Left forelimb (tissue), 1 donor: ENCODE measurements around the gene LRRFIP1.
"Not testable (repeated sequence)": the region's sequence is repeated elsewhere in the genome, so short reads cannot be mapped to it uniquely, and the experiment has no call there.

Experiments used
- DNase-seq: peaks from one replicate; pipeline ENCODE4 v3.0.0-alpha.2; 2018; ENCODE audit warnings: low spot score

The LRRFIP1 gene

DNA sequence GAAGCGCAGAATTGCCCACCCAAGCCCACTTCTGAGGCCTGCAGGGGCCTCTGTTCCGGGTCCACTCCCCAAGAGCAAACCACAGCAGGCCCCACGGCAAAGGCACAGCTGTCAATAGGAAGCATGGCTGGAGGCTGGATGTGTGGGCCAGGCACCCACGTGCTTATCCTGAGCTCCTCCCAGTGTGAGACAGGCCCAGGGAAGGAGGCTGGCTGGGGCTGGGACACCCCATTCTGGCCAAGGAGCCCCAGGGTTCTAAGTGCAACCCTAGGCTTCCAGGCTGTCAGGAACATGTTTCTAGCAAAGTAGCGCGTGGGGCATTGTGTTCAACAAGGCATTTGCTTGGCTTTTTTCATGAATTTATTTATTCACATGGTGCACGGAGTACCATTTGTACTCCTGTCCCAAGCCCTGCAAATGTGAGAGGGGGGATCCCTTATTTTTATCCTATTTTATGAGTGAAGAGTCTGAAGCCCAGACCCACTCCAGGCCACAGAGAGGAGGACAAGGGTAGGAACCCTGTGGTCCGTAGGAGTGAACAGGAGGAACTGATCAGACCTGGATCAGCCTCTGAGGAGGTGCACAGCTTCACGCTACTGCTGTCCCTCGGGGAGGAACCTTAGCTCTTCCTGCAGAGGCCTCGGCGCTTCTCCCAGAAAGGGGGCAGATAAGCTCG is 30.7 kb upstream of the LRRFIP1 start:
- no peak for DNase-seq

DNA sequence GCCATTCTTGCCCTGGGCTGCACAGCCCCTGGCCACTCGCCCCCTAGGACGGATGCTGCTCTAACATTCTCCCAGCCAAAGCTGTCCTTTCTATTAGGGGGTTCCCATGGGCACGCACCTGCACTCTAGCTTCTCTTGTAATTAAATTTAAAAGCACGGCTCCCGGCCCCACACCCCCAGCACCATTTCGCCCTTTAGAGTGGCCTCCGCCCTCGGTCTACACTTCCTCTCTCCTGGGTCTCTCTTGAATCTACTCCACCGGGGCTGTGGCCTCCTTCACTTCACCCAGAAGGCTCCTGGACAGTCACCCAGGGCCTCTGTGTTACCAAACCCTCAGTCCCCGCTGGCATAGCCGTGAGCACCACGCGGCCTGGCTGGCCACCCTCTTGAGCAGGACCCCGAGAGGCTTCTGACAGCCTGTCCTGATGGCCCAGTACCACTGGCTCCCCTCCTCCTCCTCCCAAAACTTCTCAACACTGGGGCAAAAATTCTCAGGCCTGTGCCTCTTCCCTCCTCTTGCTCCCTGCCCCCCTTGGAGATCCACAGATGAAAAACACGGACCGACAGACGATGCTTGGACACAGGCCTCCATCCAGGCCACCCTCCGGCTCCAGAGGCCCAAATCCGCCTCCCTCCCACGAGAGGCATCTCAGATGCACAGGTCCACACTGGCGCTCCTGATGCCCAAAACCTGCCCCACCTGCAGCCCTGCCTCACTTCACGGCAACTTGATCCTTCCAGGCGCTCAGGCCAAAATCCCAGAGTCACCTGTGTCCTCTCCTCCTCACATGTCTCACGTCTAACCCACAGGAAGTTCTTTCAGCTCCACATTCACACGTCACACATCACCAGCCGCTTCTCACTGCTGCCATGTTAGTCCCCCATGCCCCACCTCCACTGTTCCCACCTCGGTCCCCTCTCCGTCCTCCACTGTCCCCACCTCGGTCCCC is 29.9 kb upstream of the LRRFIP1 start:
- DNase-seq = no peak

- no peak for DNase-seq
Measured at GRCh38 chr2:237598468-237599208, 28.7 kb upstream of the LRRFIP1 start.

DNA sequence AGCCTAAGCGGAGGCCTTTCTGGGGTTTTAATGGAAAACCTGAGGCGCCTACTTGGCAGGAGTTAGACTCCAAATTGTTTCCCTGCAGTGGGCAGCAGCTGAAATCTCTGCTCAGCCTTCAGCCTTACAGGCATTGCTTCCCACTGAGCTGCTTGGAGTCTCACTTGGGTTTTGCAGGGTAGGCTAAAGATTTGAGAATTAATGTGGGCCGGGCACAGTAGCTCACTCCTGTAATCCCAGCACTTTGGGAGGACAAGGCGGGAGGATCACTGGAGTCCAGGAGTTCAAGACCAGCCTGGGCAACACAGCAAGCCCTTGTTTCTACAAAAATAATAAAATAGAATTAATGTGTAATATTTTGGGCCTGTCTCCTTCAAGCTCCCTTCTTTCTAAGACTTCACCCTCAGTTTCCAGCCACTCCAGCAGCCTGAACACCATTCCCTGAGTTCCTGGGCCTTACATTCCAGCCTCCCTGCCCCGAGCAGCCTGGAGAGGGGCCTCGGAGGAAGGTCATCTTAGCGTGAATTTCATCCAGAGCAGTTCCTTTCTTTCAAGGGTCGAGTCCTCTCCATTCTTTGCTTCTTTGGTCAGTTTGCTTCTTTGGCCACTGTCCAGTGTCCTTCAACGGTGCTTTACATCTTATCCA is 27.8 kb upstream of the LRRFIP1 start:
- no peak for DNase-seq

DNA sequence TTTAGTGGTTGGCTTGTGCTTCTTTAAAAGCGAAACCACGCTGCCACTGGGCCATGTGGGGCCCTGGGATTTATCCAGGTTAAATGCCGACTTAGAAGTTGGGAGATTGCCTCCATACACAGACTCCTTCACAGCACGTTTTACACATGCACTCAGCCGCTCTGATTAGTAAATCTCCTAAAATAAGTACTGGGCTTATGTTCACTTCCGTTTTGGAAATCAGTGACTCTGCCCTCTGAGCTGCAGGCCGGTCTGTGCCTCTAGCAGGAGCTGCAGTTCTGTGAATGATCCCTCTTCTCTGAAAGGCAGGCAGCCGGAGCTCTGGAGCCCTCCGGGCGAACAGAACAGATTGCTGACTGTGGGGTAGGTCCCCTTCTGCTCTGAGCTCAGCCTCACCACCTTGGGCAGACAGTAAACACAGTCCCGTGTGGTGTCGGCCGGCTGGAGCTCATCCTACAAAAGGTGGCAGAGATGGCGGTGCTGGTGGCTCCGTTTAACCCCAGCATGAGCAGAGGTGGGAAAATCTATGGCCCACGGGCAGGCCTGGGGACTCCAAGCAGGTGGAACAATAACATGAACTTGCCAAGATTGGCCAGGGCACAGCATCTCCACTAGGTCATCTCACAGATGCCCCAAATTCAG is 27.1 kb upstream of the LRRFIP1 start:
- DNase-seq = no peak

DNA sequence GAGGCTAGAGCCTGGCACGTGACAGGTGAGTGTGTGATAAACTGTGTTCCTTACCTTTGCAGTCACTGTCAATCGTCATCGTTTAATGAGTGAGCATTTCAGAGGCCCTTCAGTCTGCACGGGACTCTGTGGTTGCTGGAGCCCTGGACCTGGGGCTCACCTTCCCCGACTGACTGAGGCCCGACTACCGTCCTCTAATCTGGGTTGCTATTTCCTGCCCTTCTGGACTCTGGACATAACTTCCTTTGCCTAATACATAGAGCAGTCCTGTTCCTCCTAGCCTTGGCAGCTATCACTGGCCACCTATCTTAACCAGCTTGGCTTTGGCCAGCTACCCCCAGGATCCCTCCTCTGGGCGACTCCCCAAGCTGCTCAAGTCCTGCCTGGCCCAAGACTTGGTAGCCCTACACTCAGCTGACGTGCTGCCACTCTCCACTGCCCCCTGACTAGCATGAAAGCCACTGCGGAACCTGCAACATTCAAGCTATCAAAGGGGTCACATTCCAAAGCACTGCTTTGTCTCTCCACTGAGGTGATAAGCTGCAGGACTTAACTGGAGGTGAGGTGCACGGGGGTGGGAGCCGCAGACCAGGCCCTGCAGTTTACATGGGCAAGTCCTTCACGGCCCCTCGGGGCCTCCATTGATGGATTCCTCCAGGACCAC is 25.8 kb upstream of the LRRFIP1 start:
- no peak for DNase-seq

- no peak for DNase-seq
Measured at GRCh38 chr2:237602409-237602808, 25.0 kb upstream of the LRRFIP1 start.

- DNase-seq = no peak
Measured at GRCh38 chr2:237603049-237603717, 24.2 kb upstream of the LRRFIP1 start.

GRCh38 chr2:237603718-237604362 is 23.5 kb upstream of the LRRFIP1 start:
- DNase-seq = no peak

- no peak for DNase-seq
Measured at GRCh38 chr2:237604391-237604790, 23.0 kb upstream of the LRRFIP1 start.

DNA sequence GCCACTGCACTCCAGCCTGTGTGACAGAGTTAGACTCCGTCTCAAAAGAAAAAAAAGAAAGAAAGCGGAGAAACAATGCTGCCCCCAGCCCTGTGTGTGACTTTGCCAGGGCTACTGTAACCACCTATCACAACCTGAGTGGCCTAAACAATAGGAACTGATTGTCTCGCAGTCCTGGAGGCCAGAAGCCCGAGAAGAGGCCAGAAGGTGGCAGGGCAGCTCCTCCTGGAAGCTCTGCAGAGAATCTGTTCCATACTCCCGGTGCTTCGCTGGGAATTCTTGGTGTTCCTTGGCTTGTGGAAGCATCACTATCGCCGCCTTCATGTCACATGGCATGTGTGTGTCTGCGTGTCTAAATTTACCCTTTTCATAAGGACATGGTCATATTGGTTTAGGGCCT is 22.4 kb upstream of the LRRFIP1 start:
- no peak for DNase-seq

- DNase-seq = not testable (repeated sequence)
Measured at GRCh38 chr2:237606522-237606921, 20.9 kb upstream of the LRRFIP1 start.

GRCh38 chr2:237612527-237613357 is 14.6 kb upstream of the LRRFIP1 start:
- DNase-seq = peak; percentile 46

DNA sequence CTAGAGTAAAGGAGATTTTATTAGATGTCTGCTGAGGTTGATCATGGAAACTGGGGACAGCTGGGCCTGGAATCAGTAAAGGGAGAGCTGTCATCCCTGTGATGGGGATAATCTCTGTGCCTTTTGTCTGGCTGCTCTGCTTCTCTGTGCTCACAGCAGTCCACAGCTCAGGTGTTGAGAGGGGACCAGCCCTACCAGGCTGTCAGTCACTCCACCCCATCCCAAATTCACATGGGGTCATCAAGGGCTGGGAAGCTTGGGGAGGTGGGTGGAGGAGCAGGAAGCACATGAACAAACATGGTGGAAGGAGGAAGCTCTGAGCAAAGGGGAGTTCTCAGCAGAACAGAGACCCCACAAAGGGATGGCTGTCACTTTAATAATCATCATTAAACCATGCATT is 13.7 kb upstream of the LRRFIP1 start:
- no peak for DNase-seq

DNA sequence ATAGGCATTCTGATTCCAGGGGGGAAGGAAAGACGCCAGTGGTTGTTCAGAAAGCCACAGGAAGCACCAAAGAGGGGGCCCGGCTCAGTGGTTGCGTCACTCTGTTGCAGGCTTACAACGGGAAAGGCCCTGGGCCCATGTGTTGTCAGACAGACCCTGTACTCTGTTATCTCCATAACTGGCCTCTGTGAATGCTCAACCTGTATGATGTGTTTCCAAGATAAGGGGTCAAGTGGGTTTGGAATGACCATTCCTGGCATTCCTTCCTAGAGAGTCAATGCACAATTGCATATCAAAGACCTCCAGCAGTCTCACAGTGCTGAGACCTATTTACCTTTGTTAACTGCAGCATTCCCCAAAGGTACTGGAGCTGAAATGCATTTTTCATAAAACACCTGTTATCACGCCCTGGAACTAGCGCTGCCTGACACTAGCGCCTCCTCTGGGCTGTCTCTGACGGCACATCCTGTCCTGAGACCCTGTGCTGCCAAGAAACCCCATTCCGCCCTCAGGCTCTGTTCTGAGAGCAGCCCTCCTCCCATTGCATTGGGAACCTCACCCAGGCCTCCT is 13.2 kb upstream of the LRRFIP1 start:
- DNase-seq = no peak

DNA sequence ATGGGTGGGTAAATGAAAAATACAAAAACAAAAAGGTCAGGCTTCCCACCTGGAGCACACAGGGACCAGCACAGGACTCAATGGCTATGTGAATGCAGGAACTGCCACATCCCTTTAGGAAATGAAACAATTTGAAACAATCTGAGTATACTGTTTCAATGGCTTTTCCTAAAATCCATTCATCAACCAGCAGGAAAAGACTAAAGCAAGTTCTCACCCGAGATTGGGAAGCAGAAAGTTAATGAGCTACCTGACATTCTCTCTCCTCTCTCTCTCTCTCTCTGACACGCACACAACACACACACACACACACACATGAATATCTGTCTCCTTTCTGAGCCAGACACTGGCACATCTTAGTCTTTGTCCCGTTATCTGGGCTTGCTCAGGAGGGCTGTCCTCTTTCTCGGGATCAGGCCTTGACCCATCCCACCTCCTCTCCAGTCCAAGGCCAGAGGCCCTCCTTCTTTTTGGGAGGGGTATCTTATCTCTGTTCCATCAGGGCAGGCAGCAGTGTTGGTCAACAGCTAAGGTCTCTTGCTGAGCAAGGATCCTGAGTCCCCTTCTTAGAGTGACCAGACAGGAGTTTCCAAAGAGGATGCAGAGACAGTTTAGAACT is 11.6 kb upstream of the LRRFIP1 start:
- no peak for DNase-seq

GRCh38 chr2:237616373-237616733 is 11.0 kb upstream of the LRRFIP1 start:
- no peak for DNase-seq
